Activated T-helper 1 cell treated with anti-CD3 and anti-CD28 coated beads, Interleukin-12 subunit alpha, Interleukin-12 subunit beta, Interleukin-2, Interleukin-4 antibody, amounts not matched to agents 30 ng/mL and 10 ng/mL and 1 ng/mL, durations not matched to agents 14 hours and 24 hours and 36 hours (primary cell): ENCODE measurements around the gene SMAD6. TPM values are rescaled to one million over a fixed set of nuclear protein-coding genes. Genes with fewer than 3 reads are reported as not detected.

ENCODE experiments used
- DNase-seq: peaks from one replicate; pipeline ENCODE4 v3.0.0; 2021; ENCODE audit warnings: low spot score
- H3K27ac Mint-ChIP-seq: one replicate; pipeline ENCODE4 v1.8.0; 2021; ENCODE audit warnings: mild to moderate bottlenecking, mixed read lengths
- H3K27me3 Mint-ChIP-seq: one replicate; pipeline ENCODE4 v1.8.0; 2022; ENCODE audit warnings: mild to moderate bottlenecking, moderate library complexity, mixed read lengths; ENCODE audit not compliant: insufficient read depth
- H3K36me3 Mint-ChIP-seq: one replicate; pipeline ENCODE4 v1.8.0; 2021; ENCODE audit warnings: low read depth, mixed read lengths
- H3K4me1 Mint-ChIP-seq: one replicate; pipeline ENCODE4 v1.8.0; 2021; ENCODE audit warnings: low read depth, mixed read lengths
- H3K4me3 Mint-ChIP-seq: one replicate; pipeline ENCODE4 v1.8.0; 2021; ENCODE audit warnings: mild to moderate bottlenecking, moderate library complexity, mixed read lengths
- H3K9me3 Mint-ChIP-seq: one replicate; pipeline ENCODE4 v1.8.0; 2021; ENCODE audit warnings: mixed read lengths
- intact Hi-C: fragments of 100-400 bp; cut with micrococcal nuclease; formaldehyde crosslinking; loops from one replicate; pipeline ENCODE4 v1.15.1; 2024
- total RNA-seq: library from RNA; stranded (reverse); gene quantifications from 2 replicates; pipeline ENCODE4 v1.2.3, GENCODE V29; 2022

The SMAD6 gene
- total RNA-seq, 1 donor from 2014 or later = 0.34 TPM

DNA sequence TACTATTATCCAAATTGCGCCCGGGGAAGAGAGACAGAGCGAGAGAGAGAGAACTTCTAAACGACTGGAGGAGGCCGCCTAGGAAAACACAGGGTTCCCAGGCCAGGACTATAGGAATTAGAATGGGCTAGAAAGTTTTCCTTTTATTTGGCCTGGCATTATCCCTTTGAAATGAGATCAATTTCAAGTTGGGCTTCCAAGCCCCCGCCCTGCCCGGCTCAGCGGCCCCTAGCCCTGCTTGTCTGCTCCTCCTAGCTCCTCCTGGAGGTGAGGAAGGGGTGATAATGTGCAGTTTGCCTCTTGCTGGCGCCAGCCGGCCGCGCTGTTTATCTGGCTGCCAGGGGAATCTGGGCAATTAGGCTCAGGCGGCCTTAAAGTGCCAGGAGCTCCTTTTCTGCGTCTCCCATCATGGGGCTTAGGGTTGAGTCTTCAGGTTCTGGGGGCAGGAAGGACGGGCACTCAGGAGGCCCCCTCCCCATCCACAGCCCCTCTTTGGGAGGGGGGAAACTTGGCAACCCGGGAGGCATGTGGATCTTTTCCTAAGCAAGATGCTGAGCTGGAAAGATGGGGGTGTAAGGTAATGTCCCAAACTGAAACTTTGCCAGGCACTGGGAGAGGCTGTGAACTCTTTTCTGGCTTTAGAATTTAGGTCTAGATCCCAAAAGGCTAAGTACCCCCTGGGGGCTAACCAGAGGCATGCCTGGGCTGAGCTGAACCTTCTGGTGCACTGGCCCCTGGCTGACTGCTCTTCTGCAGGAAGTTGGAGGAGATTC is 5.5 kb downstream of the SMAD6 start:
- no peak for DNase-seq
- Mint-ChIP-seq H3K36me3 (no peaks in the 10 kb centered on the region), H3K4me3 (no peak overlapping the region), H3K9me3 (no peaks in the 10 kb centered on the region), H3K27ac (no peak overlapping the region), H3K4me1 (peaks cover 4% of the 10 kb centered on the region), H3K27me3 (peaks cover 28% of the 10 kb centered on the region)
- intact Hi-C loops = loop anchor here (10.0 kb wide), 1 partner anchor 837 kb away; the partner anchor contains the start of gene MAP2K5

- intact Hi-C loops = loop anchor here (10.0 kb wide), 1 partner anchor 836 kb away; the partner anchor contains the start of gene MAP2K5
- no peak overlapping the region for H3K4me3 Mint-ChIP-seq
- H3K27ac Mint-ChIP-seq = no peak overlapping the region
- no peaks in the 10 kb centered on the region for H3K9me3 Mint-ChIP-seq
- peaks cover 4% of the 10 kb centered on the region for H3K4me1 Mint-ChIP-seq
- DNase-seq = no peak
- no peaks in the 10 kb centered on the region for H3K36me3 Mint-ChIP-seq
- H3K27me3 Mint-ChIP-seq = peaks cover 28% of the 10 kb centered on the region
These were observed 6.4 kb downstream of the SMAD6 start for GRCh38 chr15:66708389-66708788.

- Mint-ChIP-seq H3K4me3 (no peak overlapping the region), H3K27me3 (peaks cover 19% of the 10 kb centered on the region)
These were observed 7.8 kb downstream of the SMAD6 start for GRCh38 chr15:66709884-66710283.

DNA sequence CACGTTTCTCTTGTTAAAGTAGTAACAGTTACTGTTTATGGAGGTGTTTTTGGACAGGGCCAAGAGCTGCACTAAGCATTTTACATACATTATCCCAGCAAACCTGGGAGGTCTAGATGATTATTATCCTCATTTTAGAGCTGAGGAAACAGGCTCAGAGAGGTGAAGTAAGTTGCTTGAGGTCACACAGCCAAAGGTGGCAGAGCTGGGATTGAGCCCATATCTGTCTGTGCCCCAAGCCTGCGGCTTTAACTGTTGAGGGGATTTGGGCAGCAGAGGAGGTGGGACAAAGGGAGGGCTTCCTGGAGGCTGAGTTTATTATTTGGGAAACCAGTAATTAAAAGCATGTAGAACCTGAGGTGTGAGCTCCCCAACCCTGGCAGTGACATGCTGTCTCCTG is 9.2 kb downstream of the SMAD6 start:
- Mint-ChIP-seq H3K36me3 (no peaks in the 10 kb centered on the region), H3K9me3 (no peaks in the 10 kb centered on the region), H3K27me3 (peaks cover 12% of the 10 kb centered on the region), H3K4me1 (no peaks in the 10 kb centered on the region), H3K4me3 (no peak overlapping the region), H3K27ac (no peak overlapping the region)
- no peak for DNase-seq
- intact Hi-C loops = no loop called here

More at GRCh38 chr15:66709884-66710283, 7.8 kb downstream of the SMAD6 start:
- intact Hi-C loops = loop anchor here (10.0 kb wide), 1 partner anchor 835 kb away; the partner anchor contains the start of gene MAP2K5
- Mint-ChIP-seq H3K9me3 (no peaks in the 10 kb centered on the region), H3K27ac (no peak overlapping the region), H3K36me3 (no peaks in the 10 kb centered on the region), H3K4me1 (no peaks in the 10 kb centered on the region)
- no peak for DNase-seq

GRCh38 chr15:66711862-66712261 is 9.8 kb downstream of the SMAD6 start:
- H3K4me3 Mint-ChIP-seq = no peak overlapping the region
- H3K27ac Mint-ChIP-seq = no peak overlapping the region
- no peaks in the 10 kb centered on the region for H3K4me1 Mint-ChIP-seq
- intact Hi-C loops = no loop called here
- H3K27me3 Mint-ChIP-seq = peaks cover 16% of the 10 kb centered on the region
- no peak for DNase-seq
- no peaks in the 10 kb centered on the region for H3K9me3 Mint-ChIP-seq
- no peaks in the 10 kb centered on the region for H3K36me3 Mint-ChIP-seq

DNA sequence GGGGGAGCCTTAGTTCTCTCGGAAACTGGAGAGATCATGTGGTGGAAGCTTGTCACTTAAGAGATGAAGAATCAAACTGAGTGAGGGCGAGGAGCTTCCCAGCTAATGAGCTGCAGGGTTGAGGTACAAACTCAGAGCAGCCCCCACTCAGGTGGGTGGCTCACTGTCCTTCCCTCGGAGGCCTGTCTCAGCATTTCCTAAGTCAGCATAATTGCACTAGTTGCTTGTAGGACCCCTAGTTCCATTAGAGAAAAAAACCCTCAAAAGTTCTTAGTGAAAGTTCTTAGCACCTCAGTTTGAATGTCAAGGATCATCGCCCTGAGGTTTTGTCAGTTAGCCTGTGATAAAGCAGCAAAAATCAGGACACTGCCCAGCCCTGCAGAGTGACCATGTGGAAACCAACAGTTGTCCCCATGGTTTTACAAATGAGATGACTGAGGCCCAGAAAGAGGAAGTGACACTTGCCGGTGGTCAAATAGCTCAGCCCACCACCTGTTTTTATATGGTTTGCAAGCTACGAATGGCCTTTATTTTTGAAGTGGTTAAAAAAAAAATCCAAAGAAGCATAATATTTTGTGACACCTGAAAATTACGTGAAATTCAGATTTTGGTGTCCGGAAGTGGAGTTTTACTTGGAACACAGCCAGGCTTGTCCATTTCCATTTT is 11.9 kb downstream of the SMAD6 start:
- intact Hi-C loops = no loop called here
- no peaks in the 10 kb centered on the region for H3K36me3 Mint-ChIP-seq
- H3K27me3 Mint-ChIP-seq = peaks cover 13% of the 10 kb centered on the region
- H3K27ac Mint-ChIP-seq = no peak overlapping the region
- no peaks in the 10 kb centered on the region for H3K4me1 Mint-ChIP-seq
- no peak for DNase-seq
- H3K9me3 Mint-ChIP-seq = no peaks in the 10 kb centered on the region
- H3K4me3 Mint-ChIP-seq = no peak overlapping the region

- intact Hi-C loops = no loop called here
- peaks cover 9% of the 10 kb centered on the region for H3K27me3 Mint-ChIP-seq
- H3K4me1 Mint-ChIP-seq = peaks cover 1% of the 10 kb centered on the region
- no peak for DNase-seq
- no peak overlapping the region for H3K4me3 Mint-ChIP-seq
- H3K27ac Mint-ChIP-seq = no peak overlapping the region
- no peaks in the 10 kb centered on the region for H3K9me3 Mint-ChIP-seq
- H3K36me3 Mint-ChIP-seq = no peaks in the 10 kb centered on the region
These were observed 12.5 kb downstream of the SMAD6 start for GRCh38 chr15:66714543-66714981.

DNA sequence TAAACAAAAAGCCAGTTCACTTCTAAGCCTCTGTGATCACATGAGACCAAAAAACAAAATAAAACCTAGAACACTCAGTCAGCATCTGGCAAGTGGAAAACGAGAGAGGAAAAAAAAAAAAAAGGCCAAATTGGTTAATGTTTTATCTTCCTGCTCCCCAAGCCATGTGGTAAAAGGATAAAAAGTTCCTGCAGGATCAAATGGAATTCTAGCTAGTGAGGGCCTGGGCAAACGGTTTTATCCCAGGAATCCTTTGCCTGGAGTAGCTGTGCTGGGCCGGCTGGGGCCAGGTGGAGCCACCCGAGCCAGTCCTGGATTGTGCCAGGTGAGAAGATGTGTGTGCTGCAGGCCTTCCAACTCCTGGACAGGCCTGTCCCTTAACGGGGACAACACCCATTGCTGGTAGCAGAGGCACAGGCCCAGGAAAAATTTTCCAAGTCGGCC is 13.2 kb downstream of the SMAD6 start:
- no peak overlapping the region for H3K27ac Mint-ChIP-seq
- peaks cover 8% of the 10 kb centered on the region for H3K4me1 Mint-ChIP-seq
- no peak for DNase-seq
- no peaks in the 10 kb centered on the region for H3K36me3 Mint-ChIP-seq
- peaks cover 6% of the 10 kb centered on the region for H3K27me3 Mint-ChIP-seq
- no peak overlapping the region for H3K4me3 Mint-ChIP-seq
- H3K9me3 Mint-ChIP-seq = no peaks in the 10 kb centered on the region
- intact Hi-C loops = no loop called here

DNA sequence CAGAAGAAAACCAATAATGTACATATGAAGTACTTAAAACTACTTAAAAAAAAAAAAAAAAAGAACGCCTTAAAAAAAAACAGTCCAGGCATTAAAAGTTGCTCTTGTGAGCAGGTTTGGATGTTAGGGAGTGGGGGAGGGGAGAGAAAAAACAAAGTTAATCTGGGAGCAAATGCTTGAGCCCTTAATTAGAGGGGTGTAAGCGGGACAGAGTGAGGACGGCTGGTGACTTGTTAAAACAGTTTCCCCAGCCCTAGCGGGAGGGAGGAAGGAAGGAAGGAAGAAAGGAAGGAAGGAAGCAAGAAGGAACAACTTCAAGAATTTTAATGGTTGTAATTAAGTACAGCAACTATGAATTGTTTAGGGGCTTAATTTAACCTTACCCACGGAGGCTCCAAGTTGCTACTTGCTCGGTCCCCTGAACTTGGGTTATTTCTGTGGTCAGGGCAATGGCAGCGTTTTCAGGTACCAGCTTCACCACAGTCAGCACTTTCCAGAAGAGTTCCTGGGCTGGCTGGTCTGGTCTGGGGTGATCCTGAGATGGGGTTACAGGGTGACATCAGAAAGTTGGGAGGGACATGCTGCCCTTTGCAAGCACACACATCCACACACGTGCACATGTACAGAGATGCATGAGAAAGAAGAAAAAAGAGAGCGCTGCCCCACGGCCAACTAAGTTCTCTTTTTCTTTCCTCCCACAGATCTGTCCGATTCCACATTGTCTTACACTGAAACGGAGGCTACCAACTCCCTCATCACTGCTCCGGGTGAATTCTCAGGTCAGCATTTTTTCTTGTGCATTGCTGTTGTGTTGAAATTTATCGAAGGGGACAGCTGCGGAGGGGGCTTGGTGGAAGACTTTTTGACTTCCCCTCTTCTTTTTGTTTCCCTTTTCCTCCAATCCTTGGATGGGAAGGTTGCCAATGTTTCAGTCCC is 14.0 kb downstream of the SMAD6 start:
- H3K36me3 Mint-ChIP-seq = no peaks in the 10 kb centered on the region
- H3K4me1 Mint-ChIP-seq = peaks cover 16% of the 10 kb centered on the region
- no peak for DNase-seq
- intact Hi-C loops = no loop called here
- H3K4me3 Mint-ChIP-seq = no peak overlapping the region
- no peaks in the 10 kb centered on the region for H3K9me3 Mint-ChIP-seq
- peaks cover 6% of the 10 kb centered on the region for H3K27me3 Mint-ChIP-seq
- no peak overlapping the region for H3K27ac Mint-ChIP-seq

GRCh38 chr15:66716656-66717020 is 14.6 kb downstream of the SMAD6 start:
- H3K9me3 Mint-ChIP-seq = no peaks in the 10 kb centered on the region

DNA sequence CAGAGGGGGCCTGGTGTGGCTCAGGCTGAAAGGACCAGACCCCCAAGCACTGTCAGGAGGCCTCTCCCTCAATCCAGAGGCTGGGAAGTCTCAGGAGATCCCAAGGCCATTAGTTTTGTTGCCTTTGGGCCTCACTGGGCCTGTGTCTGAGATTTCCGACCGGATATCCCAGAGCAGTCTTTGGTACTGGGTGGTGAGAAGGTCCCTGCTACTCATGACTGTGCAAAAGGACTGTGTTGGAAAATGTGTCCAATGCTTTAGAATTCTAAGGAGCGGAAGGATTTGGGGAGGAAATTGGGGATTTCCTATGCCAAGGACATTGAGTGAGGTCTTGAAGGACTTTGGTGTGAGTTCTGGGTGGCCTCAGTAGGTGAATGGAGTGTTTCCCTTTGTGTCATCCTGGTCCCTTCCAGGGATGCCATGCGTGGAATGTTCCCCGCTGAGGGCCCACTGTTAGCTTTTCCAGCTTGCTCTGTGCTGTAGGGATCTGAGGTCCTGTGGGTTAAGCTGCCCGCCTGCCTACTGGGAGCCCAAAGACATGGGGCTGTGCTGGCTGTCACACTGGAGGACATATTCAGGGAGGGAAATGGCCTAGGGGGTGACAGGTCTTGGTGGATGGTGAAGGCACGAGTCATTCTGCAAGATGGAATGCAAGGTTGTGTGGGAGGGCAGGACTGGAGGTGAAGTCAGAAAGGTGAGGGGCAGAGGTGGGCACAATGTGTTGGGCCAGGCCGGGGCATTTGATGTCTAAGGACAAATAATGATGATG is 16.4 kb downstream of the SMAD6 start:
- intact Hi-C loops = no loop called here
- Mint-ChIP-seq H3K9me3 (no peaks in the 10 kb centered on the region), H3K4me3 (no peak overlapping the region), H3K27me3 (peaks cover 6% of the 10 kb centered on the region), H3K4me1 (peaks cover 24% of the 10 kb centered on the region), H3K36me3 (peaks cover 2% of the 10 kb centered on the region), H3K27ac (no peak overlapping the region)
- no peak for DNase-seq

More at GRCh38 chr15:66716656-66717020, 14.6 kb downstream of the SMAD6 start:
- intact Hi-C loops = no loop called here
- Mint-ChIP-seq H3K4me1 (peaks cover 22% of the 10 kb centered on the region), H3K4me3 (no peak overlapping the region), H3K36me3 (peaks cover 2% of the 10 kb centered on the region), H3K27ac (no peak overlapping the region), H3K27me3 (peaks cover 6% of the 10 kb centered on the region)
- no peak for DNase-seq

GRCh38 chr15:66719471-66719870 is 17.4 kb downstream of the SMAD6 start:
- intact Hi-C loops = no loop called here
- Mint-ChIP-seq H3K4me1 (peaks cover 24% of the 10 kb centered on the region), H3K4me3 (no peak overlapping the region), H3K9me3 (no peaks in the 10 kb centered on the region), H3K27ac (no peak overlapping the region), H3K27me3 (peaks cover 12% of the 10 kb centered on the region), H3K36me3 (peaks cover 2% of the 10 kb centered on the region)
- DNase-seq = no peak
